Epidermal melanocyte (primary cell): Measurements from ENCODE around the gene SLC6A16.
"Not testable (repeated sequence)": the region's sequence is repeated elsewhere in the genome, so short reads cannot be mapped to it uniquely, and the experiment has no call there.

ENCODE experiments used
- DNase-seq: peaks from one replicate; pipeline ENCODE4 v3.0.0; 2011; ENCODE audit warnings: low spot score; ENCODE audit not compliant: insufficient read length

SLC6A16 gene

DNA sequence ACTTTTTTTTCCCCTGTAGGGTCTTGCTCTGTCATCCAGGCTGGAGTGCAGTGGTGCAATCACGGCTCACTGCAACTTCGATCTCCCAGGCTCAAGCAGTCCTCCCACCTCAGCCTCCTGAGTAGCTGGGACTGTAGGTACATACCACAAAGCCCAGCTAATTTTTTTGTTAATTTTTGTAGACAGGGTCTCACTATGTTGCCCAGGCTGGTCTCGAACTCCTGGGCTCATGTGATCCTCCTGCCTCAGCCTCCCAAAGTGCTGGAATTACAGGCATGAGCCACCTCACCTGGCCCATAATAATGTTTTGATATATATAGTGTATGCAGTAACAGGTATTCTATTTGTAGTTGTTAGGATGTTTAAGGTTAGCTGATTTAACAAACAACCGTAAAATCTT lies 6.2 kb upstream of the SLC6A16 start:
- not testable (repeated sequence) for DNase-seq

DNA sequence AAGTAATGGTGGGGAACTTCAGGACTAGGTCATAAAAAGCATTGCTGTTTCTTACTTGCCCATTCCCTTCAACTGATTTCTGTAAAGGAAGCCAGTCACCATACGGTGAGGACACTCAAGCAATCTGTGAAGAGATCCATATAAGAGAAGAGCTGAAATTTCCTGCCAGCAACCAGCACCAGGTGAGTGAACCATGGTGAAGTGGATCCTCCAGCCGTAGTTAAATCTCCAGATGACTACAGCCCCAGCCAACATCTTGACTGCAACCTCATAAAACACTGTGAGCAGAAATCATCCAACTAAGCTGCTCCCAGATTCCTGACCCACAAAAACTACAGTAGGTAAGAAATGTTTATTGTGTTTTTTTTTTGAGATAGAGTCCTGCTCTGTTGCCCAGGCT lies 3.8 kb upstream of the SLC6A16 start:
- DNase-seq: no peak

DNA sequence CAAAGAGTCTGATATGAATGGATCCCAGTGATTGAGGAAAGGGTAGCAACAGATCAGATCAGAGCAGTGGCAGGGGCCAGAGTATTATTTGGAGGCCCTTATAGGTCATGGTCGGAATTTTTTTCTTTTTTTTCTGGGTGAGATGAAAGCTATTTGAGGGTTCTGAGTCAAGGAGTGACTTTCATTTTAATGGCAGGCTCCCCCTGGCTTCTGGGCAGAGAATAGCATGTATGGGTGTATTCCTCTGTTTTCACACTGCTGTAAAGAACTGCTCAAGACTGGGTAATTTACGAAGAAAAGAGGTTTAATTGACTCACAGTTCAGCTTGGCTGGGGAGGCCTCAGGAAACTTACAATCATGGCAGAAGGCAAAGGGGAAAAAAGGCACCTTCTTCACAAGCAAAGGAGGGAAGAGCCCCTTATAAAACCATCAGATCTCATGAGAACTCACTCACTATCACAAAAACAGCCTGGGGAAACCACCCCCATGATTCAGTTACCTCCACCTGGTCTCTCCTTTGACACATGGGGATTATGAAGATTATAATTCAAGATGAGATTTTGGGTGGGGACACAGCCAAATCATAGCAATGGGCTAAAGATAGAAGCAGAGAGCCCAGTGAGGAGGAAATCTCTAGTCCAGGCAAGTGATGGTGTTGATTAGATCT lies 3.0 kb upstream of the SLC6A16 start:
- no peak for DNase-seq

DNA sequence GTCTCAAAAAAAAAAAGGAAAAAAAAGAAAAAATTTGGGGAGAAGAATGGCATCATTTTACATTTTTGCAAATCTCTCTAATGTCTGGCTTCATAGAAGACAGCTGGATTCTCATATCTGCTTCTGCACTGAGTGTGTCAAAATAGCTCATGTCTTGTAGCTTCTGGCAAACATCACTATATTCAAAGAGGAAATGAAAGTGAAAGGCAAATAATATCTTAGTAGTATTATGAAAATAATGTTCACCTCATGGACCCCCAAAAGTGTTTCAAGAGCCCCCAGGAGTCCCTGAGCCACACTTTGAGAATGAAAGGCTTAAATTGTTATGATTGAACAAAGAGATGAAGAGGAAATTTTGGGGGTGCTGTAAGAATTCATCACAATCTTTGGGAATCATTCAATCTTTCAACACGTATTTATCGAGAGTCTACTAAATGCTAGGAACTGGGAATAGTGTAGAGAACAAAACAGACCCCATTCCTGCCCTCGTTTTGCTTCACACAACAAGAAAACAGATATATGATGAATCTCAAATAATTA lies 1.2 kb upstream of the SLC6A16 start:
- no peak for DNase-seq

DNA sequence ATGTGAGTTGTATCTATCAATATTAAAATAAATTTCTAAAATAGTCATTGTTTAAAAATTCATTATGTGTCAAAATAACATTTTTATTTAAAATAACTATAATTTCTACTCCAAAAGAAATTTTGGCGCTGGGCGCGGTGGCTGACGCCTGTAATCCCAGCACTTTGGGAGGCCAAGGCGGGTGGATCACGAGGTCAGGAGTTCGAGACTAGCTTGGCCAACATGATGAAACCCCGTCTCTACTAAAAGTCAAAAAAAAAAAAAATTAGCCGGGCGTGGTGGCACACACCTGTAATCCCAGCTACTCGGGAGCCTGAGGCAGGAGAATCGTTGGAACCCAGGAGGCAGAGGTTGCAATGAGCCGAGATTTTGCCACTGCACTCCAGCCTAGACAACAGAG lies 765 bp upstream of the SLC6A16 start:
- DNase-seq: not testable (repeated sequence)

DNA sequence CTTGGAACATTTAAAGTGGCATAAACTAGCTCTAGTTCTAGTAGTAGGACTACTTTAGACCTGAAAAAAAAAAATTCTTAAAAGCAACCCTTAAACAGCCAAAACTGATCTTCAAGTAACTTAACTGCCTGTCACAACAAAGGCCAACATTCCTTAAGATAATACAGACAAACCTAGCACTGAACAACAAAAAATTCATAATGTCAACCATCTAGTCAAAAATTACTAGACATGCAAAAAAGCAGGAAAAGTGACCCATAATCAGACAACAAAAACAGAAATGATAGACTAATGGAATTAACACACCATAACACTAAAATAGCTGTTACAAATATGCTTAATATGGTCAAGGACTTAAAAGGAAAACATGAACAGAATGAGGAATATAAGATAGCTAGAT lies 6.7 kb downstream of the SLC6A16 start:
- DNase-seq: no peak

DNA sequence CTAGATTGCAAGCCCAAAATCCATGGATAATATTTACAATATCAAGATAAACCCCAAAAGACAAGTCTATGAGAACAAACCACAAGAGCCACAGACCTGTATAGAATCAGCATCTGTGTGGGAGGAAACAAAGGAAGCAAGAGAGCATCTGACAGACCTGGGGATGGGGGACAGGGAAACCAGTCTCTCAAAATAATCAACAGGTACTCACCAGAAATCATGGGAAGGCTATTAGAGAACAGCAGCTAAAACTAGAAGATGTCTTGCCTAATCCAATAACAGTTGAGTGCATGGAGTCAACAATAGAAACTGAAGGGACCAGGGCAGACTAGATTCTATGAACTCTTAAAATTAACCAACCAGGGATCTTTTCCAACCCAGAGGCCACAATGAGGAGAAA lies 8.7 kb downstream of the SLC6A16 start:
- no peak for DNase-seq

DNA sequence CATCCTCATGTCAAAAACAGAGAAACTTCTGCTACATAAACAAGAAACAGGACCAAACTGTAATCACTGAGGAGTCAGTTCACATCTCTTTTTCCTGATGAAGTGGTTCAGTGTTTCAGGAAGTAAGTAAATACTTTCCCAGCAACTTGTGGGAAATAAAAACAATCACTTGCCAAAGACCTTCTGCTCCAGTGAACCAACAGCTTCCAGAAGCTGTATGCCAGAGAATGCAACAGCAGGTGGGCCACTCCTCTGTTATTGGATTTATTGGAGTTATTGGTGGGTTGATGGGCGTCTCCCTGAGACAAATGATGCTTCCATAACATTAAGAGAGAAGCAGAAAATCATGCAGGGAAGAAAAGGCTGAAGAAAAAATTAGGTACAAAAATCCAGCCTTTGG lies 9.9 kb downstream of the SLC6A16 start:
- DNase-seq: no peak

DNA sequence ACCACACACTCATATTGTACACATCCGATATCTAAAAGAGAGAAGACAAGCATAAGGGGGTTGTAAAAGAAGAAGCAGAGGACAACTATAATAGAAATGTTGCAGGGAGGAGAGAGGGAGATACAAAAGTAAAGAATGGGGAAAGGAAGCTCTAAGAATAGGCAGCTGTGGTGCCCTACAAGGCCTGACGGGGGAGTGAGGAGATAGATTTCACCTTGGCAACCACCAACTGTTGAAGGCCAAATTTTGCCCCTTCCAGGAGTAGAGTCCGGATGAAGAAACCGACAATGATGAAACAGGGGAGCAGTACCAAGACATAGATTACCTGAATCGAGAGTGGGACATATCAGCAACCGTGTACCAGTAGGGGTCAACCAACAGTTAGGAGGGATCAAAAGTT lies 15.9 kb downstream of the SLC6A16 start:
- no peak for DNase-seq

DNA sequence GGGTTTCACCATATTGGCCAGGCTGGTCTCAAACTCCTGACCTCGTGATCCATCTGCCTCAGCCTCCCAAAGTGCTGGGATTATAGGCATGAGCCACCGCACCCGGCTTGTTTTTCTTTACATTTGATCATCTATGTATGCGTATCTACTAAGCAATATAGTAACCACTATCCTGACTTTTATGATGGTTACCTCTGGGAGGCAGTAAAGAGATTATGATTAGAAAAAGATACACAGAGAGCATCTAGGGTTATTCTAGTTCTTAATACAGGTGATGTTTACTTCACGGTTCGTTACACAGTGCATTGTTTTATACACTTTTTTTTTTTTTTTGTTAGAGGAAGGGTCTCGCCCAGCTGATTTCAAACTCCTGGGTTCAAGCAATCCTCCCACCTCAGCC lies 18.3 kb downstream of the SLC6A16 start:
- not testable (repeated sequence) for DNase-seq

DNA sequence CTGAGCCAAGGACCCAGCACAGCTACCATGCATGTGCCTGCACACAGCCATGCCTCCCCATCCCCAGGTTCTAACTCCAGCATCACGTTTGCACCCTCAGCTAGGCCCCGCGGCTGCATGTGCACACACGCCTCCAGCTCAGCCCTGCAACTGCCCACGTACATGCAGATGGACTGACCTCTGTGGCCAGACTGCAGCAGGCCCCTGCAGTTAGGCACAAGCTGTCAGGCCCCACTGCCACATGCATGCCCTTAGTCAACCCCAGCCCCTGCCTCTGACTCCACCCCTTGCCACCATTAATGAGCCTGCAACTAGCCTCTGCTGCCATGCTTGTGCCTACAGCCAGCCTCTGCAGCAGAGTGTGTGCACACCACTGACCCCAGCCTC lies 23.1 kb downstream of the SLC6A16 start:
- DNase-seq: no peak

DNA sequence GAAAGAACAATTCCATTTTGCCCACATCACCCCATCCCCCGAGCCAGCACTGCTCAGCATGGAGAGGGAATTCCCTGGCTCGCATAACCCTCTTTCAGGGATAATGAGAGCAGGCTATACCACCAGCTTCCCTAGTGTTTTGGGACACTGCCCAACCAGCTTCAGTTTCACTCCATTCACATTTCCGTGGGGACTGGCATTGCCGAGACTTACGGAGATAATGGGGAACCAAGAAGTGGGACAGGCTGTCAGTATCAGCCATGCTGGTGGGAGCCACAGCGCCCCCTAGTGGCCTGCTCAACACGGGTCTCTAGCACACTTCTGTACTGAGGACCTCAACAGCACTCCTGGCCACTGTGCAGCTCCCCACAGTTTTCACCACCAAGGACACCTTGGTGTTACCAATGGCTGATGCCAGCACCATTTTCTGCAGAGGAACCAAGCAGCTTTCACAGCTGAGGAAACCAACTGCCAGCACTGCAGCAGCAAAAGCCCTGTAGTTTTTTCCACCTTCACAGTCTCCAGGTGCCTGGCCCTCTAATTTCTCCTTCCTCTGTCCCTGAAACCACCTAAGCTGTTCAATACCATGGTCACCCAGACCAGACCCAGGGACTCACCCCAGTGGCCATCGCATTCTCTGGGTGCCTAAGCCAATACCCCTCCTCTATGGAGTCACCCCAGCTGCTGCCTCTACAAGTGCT lies 23.7 kb downstream of the SLC6A16 start:
- DNase-seq: peak; percentile 32

DNA sequence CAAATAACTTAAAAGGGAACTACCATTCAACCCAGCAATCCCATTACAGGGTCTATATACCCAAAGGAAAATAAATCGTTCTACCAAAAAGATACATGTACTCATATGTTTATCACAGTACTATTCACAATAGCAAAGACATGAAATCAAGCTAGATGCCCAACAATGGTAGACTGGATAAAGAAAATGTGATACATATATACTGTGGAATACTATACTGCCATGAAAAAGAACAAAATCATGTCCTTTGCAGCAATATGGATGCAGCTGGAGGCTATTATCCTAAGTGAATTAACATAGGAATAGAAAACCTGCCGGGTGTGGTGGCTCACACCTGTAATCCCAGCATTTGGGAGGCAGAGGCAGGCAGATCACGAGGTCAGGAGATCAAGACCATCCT lies 26.3 kb downstream of the SLC6A16 start:
- DNase-seq: not testable (repeated sequence)

DNA sequence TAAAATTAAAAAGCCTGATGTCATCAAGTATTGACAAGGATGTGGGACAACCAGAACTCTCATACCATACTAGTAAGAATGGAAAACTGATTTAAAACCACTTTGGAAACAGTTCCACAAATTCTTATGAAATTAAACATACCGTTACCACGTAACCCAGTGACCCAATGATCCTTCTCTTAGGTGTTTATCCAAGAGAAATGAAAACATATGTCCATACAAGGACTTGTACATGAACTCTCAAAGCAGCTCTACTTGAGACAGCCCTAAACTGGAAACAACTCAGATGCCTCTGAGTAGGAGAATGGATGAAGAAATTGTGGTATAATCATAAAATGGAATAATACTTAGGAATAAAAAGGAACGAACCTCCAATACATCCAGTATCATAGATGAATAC lies 27.6 kb downstream of the SLC6A16 start:
- no peak for DNase-seq

DNA sequence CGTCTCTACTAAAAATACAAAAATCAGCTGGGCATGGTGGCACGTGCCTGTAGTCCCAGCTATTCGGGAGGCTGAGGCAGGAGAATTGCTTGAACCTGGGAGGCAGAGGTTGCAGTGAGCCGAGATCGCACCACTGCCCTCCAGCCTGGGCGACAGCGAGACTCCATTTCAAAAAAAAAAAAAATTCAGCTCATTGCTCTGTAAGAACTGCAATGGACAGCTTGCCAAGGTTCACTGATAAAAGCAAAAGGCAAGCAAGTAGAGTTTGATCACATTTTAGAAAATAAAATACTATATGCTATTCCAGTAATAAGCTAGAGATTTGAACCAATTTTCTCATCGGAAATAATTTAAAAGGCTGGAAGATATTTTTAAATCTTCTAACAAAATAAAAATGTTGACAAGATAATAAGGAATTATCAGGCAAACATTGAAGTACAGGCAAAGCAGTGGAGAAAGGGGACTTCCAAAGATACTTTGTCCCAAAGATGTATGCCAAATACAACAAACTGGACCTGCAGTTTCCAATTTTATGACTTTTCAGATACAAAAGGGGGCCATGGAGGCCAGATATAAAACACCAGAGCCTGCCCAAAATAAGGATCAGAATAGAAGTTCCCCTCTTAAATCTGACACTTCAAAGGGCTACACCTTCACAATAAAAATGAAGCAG lies 29.6 kb downstream of the SLC6A16 start:
- no peak for DNase-seq

DNA sequence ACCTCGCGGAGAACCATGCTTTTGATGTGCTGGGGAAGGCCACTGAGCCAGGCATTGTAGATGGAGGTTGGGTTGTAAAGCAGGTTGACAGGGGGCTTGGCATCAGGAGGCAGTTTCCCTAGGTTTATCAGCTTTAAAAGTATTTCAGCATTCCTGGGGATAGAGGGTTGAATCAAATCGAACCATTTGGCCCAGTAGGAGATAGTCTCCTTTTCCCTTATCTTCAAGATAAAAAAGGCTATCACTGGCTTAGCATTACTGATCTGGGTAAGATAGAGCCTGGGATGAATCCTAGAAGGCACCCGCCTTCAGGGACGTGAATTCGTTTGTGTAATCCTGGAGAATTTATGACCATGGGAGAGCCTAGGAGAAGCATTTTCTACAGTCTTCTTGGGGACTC lies 30.6 kb downstream of the SLC6A16 start:
- DNase-seq: no peak

DNA sequence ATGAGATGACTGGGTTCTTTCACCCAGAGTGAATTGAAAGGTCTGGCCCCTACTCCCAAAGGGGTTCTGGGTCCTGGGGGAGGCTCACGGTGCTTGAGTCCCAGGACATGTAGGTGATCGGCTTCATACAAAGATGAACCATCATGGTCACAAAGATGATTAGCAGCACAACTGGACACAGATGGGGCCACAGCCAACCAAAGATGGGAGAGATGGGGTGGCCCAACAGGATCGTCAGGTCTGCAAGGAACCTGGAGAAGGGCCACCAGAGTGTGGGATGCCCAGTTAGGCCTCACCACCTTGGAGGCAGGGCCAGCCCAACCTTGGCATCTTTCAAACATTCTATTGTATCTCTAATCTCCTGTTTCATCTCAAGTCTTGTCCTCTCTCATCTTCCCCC lies 34.5 kb downstream of the SLC6A16 start:
- no peak for DNase-seq

DNA sequence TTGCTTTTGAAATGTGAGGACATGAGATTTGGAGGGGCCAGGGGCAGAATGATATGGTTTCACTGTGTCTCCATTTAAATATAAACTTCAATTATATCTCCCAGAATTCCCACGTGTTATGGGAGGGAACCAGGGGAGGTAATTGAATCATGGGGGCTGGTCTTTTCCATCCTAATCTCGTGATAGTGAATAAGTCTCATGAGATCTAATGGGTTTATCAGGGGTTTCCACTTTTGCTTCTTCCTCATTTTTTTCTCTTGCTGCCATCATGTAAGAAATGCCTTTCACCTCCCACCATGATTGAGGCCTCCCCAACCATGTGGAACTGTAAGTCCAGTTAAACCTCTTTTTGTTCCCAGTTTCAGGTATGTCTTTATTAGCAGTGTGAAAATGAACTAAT lies 35.7 kb downstream of the SLC6A16 start:
- not testable (repeated sequence) for DNase-seq

DNA sequence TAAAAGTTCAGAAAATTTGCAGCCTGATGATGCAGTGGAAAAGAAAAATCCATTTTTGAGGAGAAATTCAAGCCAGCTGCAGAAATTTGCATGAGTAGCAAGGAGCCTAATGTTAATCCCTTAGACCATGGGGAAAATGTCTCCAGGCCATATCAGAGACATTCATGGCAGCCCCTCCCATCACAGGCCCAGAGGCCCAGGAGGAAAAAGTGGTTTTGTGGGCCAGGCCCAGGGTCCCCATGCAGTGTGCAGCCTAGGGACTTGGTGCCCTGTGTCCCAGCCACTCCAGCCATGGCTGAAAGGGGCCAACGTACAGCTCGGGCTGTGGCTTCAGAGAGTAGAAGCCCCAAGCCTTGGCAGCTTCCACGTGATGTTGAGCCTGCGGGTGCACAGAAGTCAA lies 36.8 kb downstream of the SLC6A16 start:
- not testable (repeated sequence) for DNase-seq

DNA sequence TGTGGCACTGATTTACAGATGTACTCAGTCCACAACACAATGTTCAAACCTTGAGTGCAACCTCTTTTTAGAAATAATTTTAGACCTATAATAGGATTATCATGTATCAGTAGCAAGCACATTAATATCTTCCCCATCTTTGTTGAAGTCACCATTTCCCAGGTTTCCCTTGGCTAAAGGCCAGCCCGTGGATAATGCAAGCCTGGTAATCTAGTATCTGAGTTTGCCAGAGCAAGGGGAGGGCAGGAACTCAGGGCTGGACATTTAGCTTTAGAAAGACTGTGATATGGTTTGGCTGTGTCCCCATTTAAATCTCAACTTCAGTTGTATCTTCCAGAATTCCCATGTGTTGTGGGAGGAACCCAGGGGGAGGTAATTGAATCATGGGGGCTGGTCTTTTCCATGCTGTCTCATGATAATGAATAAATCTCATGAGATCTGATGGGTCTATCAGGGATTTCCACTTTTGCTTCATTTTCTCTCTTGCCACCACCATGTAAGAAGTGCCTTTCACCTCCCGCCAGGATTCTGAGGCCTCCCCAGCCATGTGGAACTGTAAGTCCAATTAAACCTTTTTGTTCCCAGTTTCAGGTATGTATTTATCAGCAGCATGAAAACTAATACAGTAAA lies 37.7 kb downstream of the SLC6A16 start:
- no peak for DNase-seq

DNA sequence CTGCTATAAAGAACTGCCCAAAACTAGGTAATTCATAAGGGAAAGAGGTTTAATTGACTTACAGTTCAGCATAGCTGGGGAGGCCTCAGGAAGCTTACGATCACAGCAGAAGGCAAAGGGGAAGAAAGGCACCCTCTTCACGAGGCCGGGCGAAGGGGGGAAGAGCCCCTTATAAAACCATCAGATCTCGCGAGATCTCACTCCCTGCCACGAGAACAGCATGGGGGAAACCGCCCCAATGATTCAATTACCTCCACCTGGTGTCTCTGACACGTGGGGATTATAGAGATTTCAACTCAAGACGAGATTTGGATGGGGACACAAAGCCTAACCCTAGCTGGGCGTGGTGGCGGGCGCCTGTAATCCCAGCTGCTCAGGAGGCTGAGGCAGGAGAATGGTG lies 42.8 kb downstream of the SLC6A16 start:
- DNase-seq: no peak

DNA sequence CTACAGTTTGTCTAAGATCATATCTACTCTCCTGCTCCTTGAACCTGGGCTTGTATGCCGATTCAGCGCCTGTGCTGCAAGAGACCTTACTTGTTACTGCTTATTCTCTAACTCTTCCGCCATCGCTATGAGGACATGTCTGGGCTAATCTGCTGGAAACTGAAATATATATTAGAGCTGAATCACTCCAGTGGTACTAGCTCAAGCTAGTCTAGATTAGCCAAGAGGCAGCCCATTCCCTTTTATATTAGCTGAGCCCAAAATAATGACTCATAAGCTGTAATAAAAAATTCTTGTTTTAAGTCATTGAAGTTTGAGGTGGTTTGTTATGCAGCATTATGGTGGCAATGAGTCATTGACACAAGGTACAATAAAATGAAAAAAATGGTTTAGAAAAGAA lies 52.8 kb downstream of the SLC6A16 start:
- DNase-seq: no peak
